ENCODE data around the gene GNAL. TPM values are rescaled to one million over a fixed set of nuclear protein-coding genes. Genes with fewer than 3 reads are reported as not detected.
A peak's percentile ranks its signal among the peaks of the same experiment; 100 is the strongest.
"Not testable (repeated sequence)": the region's sequence is repeated elsewhere in the genome, so short reads cannot be mapped to it uniquely, and the experiment has no call there.

Gene GNAL
- polyA plus RNA-seq, 1 donor, result 2.3 TPM

DNA sequence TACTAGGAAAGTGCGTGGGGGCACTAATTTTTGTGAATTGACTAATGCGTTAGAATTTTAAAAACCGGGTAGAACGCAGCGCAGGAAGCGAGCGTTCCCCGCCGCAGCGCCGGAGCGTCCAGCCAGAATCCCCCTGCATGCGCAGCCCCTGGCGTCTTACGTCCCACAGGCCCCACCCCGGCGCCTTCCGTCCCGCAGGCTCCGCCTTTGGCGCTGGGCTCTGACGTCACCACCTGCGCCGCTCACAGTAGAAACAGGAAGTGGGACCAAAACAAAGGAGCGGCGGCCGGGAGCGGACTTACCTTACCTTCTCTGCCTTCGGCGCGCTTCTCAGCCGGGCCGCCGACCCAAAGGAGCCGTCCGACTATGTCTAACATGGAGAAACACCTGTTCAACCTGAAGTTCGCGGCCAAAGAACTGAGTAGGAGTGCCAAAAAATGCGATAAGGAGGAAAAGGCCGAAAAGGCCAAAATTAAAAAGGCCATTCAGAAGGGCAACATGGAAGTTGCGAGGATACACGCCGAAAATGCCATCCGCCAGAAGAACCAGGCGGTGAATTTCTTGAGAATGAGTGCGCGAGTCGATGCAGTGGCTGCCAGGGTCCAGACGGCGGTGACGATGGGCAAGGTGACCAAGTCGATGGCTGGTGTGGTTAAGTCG lies 162.2 kb downstream of the GNAL start, which contains the start of gene CHMP1B:
TSS of gene CHMP1B (plus strand) at position 268 of the 660 bp plus-strand sequence. CDS start at position 367, 99 bp downstream.
- peak; percentile 98 for DNase-seq

DNA sequence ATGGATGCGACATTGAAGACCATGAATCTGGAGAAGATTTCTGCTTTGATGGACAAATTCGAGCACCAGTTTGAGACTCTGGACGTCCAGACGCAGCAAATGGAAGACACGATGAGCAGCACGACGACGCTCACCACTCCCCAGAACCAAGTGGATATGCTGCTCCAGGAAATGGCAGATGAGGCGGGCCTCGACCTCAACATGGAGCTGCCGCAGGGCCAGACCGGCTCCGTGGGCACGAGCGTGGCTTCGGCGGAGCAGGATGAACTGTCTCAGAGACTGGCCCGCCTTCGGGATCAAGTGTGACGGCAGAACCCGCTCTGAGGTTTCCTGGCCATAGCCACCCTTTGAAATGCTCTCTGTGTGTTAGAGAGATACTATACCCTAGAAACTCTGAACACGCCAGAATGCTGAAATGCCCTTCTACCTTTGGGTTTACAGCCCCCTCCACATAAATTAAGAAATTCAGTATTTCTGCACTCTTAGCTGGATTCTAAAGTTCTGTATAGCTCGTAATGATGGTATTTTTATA lies 162.8 kb downstream of the GNAL start:
- DNase-seq, result peak; percentile 39

DNA sequence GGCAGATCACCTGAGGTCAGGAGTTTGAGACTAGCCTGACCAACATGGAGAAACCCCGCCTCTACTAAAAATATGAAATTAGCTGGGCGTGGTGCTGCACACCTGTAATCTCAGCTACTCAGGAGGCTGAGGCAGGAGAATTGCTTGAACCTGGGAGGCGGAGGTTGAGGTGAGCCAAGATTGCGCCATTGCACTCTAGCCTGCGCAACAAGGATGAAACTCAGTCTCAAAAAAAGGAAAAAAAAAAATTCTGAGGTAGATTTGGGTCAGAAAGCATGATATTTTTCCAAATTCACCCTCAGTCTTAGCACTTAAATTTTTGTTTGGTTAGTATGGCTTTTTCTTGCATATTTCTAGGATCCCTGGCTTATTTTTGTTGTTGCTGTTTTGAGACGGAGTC lies 165.5 kb downstream of the GNAL start:
- not testable (repeated sequence) for DNase-seq

DNA sequence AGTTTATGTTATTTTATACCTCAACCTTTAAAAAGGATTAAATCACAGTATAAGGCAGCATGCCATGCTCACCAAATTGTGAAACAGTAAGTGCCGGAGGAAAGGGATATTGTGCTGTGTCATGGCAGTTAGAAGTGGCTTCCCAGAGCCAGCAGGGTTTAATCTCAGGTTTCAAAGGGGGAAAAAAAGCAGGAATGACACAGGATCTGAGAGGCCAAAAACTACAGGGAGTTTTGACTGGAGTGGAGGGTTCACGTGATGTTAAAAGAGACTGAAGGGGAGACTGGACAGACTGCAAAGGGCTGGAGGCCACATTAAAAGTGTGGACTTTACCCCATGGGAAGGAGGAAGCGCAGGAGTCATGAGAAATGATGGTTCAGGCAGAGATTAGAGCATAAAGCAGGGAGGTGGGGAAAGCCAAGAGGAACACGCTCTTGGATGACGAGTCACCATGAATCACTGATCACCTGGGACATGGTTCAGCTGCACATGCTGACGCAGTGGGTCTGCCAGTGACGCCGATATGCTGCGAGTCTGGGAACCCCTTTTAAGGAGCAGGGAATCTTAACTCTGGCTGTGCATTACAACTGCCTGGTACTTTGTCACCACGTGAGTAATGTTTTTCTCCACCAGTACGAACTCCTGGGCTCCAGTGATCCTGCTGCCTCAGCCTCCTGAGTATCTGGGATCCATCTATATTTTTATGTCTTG lies 168.3 kb downstream of the GNAL start:
- no peak for DNase-seq

DNA sequence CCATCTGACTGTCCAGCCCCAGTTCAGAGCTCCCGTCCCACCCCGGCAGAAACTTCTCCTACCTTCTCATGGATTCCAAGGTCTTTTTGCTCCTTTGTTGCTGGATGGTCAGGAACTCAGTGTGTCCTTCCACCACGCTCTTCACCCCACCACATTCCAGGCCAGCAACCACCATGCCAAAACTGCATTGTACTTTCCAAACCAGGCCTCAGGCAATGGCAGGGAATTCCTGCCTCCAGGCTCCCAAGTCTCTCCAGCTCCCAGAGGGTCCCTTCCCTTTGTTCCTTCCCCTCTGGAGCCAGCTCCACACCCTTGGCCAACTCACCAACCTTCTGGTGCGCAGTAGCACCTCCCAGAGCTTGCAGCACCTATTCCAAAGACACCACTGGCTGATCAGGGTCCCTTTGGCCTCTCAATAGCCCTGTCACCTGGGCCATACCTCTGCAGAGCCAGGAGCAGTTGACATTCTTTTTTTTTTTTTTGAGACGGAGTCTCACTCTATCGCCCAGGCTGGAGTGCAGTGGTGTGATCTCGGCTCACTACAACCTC lies 170.3 kb downstream of the GNAL start:
- DNase-seq, result no peak

DNA sequence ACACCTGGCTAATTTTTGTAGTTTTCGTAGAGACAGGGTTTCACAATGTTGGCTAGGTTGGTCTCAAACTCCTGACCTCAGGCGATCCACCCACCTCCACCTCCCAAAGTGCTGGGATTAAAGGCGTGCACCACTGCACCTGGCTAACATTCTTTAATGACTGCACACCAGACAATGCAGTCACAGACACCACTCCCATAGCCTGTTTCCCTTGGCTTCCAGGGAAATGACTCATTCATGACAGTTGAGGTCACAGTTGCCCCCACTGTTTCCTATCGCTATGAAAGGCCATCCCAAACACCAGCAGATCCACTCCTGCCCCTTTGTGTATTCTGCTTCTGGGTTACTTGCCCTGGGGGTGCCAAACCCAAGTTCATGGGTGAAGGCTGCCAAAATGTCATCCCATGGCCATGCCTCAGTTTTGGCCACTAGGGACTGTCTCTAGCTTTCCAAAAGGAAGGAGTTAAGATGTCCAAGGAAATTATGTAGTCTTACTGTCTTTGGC lies 170.9 kb downstream of the GNAL start:
- no peak for DNase-seq

DNA sequence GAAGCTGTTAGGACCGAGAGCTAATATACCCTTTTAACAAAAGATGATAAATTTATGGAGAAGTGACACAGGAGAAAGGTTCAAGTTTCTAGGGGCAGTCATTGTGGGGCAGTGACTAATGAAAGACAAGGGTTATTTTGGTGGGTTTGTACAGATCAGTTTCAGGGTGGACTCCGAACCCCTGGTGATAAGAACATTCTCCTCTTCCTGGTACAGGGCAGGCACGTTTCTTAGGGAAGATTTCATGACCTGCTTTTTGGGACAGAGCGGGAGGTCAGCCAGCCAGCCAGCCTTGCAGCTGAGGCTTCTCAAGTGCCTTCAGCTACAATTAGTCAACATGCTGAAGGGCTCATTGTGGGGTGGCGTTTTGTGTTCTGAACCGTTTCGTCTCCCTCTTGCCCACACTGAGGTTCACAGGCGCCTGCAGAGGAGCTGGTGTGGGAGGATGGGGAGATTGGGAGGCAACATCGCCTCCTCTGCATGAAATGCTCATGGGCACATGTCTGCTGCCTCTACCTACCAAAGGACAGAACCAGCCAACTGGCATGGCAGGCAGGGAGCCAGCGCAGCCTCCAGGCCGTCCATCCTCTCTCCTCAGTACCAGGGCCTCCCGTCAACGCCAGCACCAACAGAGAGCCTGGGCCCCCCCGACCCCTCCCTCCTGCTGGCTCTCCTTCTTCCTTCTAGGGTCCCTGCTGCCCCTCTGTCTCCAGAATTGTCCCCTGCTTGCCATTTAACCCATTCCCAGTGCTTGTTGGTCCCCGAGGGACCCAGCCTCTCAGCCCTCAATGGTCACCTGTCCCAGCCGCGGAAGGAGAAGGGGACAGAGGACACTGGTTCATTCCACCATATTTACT lies 171.8 kb downstream of the GNAL start:
- DNase-seq, result no peak

DNA sequence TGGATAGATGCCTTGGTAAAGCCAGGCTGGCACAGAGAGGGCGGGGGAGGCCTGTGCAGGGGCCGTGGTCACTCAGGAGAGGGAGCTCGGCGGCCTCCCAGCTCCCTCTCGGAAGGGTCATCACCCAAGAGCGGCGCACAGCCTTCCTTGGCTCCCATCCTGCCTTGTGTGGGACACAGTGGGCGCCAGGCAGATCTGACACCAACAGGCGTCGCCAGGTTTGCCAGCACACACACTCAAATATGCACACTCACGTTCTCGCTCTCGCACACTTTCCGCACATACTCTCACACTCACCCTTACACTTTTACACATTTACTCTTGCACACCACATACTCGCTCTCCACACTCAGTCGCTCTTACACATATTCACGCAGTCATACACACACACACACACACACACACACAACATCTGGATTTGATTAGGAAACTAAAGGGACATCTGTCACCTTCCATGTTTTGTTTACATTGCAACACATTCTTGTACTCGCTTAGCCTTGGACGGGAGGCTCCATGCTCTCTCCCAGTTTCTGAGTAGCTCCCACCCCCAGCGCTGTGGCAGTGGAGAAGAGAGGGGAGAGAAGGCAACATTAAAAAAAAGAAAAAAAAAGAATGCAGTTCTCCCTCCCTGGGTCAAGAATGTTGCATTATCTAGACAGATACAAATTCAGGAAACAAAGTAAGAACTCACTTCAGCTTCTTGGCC lies 172.7 kb downstream of the GNAL start:
- no peak for DNase-seq

DNA sequence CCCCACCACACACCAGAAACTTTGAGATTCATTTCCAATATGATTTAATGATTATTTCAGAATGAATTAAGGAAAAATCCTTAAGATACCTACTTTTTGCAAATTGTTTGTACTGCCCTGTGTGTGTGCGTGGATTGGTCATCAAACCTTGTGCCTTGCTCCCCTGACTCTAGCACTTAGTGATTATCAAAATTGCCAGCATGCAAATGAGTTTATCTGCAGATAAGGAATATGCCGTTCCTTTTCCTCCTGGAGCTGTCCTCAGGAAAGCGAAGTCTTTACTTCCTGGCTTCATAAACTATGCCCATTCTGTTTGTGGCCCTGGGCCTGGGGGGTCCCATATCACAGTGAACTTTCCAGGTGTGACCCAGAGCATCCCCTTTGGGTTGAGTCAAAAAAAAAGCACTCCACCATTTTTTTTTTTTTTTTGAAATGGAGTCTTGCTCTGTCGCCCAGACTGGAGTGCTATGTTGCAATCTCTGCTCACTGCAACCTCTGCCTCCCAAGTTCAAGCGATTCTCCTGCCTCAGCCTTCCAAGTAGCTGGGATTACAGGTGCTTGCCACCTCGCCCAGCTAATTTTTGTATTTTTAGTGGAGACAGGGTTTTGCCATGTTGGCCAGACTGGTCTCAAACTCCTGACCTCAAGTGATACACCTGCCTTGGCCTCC lies 173.5 kb downstream of the GNAL start:
- no peak for DNase-seq

DNA sequence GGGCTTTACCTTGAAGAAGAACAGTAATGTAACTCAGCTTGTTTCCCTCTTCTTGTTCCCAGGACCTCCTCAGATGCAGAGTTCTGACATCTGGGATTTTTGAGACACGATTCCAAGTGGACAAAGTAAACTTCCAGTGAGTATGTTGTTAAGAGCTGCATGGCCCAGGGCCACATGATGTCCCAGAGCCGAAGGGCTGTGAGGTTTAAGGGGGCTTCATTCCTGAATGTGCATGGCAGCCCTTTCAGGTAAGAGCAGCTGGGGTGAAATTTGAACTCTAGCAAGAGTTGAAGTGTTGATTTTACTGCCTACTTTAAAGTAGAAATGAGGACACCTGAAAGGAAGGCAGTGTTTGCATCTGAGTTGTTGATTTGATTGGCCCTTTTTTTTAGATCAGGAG lies 175.4 kb downstream of the GNAL start:
- no peak for DNase-seq

DNA sequence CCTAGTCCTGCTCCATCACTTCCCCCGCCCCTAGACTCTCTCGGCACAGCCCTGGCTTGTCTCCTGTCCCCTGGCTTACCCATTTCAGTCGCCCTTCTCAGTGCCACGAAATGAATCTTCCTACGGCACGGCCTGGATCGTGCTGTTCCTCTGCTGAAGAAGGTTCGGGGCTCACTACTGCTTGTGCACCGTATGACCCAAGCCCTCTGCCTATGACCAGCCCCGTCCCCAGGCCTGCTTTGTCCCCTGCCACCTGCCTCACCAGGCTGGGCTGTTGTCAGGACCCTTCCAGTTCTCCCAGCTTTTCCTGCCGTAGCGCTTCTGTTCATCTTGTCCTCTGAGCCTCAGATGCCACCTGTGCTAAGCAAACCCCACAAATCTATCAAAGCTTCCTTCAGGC lies 176.0 kb downstream of the GNAL start:
- DNase-seq, result no peak

DNA sequence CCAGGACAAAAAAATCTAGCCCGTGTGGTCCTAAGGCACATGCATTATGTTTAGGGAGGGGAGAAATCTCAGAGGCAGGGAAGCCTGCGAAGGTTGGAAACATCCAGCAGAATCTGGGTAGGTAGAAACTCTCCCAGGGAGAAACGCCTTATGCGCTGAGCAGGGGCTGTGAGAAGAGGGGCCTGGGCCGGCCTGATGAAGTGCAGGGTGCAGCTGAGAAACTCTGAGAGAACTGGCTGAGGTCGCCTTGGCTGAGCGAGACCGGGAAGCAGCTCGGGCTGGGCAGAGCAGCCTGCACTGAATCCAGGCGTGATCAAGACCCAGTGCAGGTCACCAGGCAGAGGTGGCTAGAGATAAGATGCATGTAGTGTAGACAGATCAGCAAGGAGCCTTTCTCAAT lies 177.3 kb downstream of the GNAL start:
- no peak for DNase-seq

DNA sequence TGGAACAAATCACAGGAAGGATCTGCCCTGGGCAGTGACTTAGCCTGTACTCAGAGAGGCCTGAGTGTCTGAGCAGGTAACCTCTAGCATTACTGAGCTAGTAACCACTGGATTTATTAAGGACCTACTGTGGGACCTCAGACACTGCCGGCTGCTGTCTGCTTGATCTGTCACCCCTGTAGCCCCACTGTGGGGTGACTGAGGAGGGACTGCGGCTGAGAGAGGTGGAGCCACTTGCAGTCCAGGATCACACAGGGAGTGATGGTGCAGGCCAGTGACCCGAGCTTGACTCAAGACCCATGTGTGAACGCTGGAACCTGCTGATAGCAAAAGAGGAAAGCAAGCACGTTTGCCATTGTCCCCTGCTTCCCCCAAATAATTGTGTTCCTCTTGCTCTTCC lies 177.7 kb downstream of the GNAL start:
- no peak for DNase-seq

DNA sequence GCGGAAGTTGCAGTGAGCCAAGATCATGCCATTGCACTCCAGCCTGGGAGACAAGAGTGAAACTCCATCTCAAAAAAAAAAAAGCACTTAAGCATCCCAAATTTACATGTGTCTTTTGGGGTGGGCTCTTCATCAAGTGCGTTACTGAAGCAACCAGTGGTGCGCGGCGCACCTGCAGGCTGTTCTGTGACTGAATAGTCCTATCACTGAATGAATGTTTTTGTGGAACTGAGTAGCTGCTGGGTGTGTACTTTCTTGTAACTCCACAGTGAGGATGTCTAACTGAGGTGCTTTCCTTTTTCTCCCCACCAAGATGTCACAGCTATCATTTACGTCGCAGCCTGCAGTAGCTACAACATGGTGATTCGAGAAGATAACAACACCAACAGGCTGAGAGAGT lies 179.2 kb downstream of the GNAL start:
- DNase-seq, result no peak

DNA sequence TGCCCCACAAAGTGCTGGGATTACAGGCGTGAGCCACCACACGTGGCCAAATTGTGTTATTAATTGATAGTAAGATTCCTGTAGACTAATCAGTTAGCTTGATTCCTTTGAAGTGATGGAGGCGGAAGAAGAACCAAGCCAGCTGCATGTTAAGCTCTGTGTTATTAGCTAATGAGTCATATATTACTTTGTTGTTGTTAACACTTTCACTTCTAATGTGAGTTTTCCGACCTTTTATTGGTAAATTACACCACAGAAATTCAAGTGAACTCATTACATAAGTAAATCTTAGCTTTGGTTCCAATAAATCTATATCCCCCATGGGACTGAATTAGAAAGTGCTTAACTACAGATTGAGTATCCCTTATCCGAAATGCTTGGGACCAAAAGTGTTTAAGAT lies 182.4 kb downstream of the GNAL start:
- DNase-seq, result no peak

DNA sequence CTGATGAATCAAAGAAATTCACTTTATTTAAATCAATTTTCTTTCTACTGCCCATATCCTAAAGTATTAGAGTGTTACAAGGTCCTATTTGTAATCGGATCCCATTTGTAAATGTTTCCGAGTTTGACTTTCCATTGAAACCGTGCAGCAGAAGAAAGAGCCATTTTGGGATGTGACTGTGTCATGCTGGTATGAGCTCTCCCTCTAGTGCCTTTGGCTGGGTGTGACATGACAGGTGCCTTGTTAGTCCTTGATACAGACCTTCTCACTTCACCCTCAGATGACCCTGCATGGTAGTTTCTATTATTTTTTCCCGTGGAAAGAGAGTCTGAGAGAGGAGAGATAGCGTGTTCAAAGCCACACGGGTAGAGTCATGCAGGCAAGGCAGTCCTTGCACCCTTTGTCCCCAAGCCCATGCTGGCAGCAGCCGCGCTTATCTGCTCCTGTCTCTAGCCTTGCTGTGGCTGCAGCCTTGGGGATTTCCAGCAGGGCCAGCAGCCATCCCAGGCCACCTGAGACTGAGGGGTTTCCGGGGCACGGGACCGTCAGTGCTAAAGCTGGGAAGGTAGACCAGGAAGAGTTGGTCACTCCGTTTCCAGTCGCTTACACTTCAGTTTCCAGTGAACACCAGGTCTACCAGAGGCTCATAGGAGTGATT lies 183.5 kb downstream of the GNAL start:
- DNase-seq, result no peak

DNA sequence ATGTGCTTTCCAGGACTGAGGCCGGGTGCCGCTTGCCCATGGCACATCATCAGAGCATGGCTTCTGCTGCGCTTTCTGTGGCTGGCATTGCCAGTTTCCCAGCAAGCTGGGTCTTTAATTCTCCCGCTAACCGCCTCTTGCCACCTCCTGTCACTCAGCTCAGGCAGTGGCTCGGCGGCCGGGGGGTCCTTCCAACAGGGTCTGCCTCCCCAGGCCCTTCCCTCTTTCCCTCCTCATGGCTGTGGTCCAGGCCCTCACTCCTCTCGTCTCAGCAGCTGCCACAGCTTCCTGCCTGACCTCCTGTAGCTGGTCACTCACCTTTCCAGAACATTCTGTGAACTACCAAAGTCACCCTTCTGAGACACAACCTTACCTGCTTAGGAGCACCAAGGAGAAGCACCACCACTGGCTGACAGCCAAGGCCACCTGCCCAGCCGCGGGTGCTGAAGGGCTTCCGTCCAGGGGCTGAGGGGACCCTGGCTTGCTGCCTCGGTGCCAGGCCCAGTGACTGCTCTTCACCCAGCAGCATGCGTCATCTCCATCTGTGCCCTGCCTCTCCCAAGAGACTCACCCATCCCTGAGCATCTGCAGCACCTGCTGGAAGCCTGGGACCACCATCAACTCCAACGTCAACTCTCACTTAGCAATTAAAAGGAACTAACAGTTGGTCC lies 184.7 kb downstream of the GNAL start:
- DNase-seq, result no peak

DNA sequence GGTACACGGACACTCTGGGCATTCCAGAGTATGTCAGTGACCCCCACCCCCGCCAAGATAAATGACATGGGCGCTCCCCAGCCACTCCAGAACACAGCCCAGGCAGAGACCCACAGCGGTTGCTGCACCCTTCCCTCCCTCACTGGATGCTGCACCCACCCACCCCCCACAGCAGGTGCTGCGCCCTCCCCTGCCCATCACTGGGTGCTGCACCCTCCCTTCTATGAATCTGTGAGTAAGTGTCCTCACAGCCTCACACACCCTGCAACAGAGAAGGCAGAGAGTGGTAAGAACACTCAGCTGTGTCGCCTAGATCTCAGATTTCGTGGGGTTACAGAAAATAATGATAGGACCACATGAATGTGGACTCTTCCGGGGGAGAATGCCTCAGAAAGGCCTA lies 185.6 kb downstream of the GNAL start:
- no peak for DNase-seq

DNA sequence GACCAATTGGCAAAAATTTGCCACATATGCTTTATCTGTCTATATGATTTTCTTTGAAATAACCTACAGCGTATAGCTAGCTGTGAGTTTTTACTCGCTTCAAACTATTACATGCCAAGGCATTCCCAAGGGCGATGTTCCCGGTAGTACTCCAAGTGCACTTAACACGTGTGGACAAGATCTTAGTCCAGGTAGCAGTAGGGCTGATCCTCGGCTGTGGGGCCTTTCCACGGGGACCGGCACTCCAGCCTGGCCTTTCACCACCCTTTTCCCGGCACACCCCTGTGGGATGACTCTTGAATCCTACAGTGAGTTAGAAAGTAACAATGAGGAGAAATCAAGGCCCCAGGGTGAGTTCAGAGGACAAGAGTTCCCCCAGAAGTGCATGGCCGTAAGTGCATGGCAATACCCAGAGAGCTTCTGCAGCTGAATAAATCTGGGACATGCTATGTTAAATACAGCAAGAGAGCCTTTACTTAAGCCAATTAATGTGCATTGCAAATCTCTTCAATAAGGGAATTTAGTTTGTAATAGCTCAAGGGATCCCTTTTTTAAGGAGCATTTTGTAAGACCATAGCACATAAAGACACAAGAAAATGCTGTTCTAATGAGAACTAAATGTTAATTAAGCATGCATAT lies 188.6 kb downstream of the GNAL start:
- no peak for DNase-seq

Data from hindlimb muscle (tissue), 1 donor.